Myometrial cell (primary cell): ENCODE measurements around the gene CNTNAP1. TPM values are rescaled to one million over a fixed set of nuclear protein-coding genes. Genes with fewer than 3 reads are reported as not detected.

Experiments used
- total RNA-seq: library from RNA; depleted of rRNA; stranded (reverse); fragments of >200 nt; gene quantifications from 2 replicates; pipeline ENCODE4 v1.2.3, GENCODE V29; 2015

Gene CNTNAP1
- total RNA-seq = 32.8 and 36.9 TPM in 2 replicates

GRCh38 chr17:42681976-42682721 lies at the start of gene CNTNAP1:
TSS of gene CNTNAP1 (plus strand) at chr17:42682531. CDS start at chr17:42682830, 299 bp downstream.

GRCh38 chr17:42659079-42659931 lies 23.0 kb upstream of the CNTNAP1 start, which contains the start of gene TUBG2:
TSS of gene TUBG2 (plus strand) at chr17:42659284. CDS start at chr17:42659504, 220 bp downstream.

GRCh38 chr17:42676424-42677011 lies 5.8 kb upstream of the CNTNAP1 start, which contains the start of gene PLEKHH3:
TSS of gene PLEKHH3 (minus strand) at chr17:42676994. CDS start at chr17:42676563, 431 bp downstream.

GRCh38 chr17:42744806-42745617 lies 62.7 kb downstream of the CNTNAP1 start, which contains the start of gene EZH1:
TSS of gene EZH1 (minus strand) at chr17:42745040. CDS start at chr17:42728941, 16,099 bp downstream.

Other genes with a start within 250 kb of the CNTNAP1 start
- gene ATP6V0A1, start 223.7 kb upstream of the CNTNAP1 start, total RNA-seq = 21.3 and 25.7 TPM in 2 replicates
- 49.1 and 52.2 TPM in 2 replicates for gene NAGLU, start 146.3 kb upstream of the CNTNAP1 start, total RNA-seq
- gene HSD17B1, start 129.6 kb upstream of the CNTNAP1 start, total RNA-seq = 1.4 and 4.6 TPM in 2 replicates
- 36.5 and 57.4 TPM in 2 replicates for gene COASY, start 120.4 kb upstream of the CNTNAP1 start, total RNA-seq
- 38.6 and 61.4 TPM in 2 replicates for gene MLX, start 115.4 kb upstream of the CNTNAP1 start, total RNA-seq
- gene PSMC3IP, start 104.8 kb upstream of the CNTNAP1 start, total RNA-seq = 8.0 and 9.2 TPM in 2 replicates
- gene RETREG3, start 73.2 kb upstream of the CNTNAP1 start, total RNA-seq = 46.4 and 89.4 TPM in 2 replicates
- gene TUBG1, start 72.8 kb upstream of the CNTNAP1 start, total RNA-seq = 87.6 and 110 TPM in 2 replicates
- gene TUBG2, start 23.2 kb upstream of the CNTNAP1 start, total RNA-seq = 10.4 and 13.8 TPM in 2 replicates
- 20.5 and 27.8 TPM in 2 replicates for gene PLEKHH3, start 5.5 kb upstream of the CNTNAP1 start, total RNA-seq
- 22.2 and 27.1 TPM in 2 replicates for gene CCR10, start 688 bp upstream of the CNTNAP1 start, total RNA-seq
- gene EZH1, start 62.5 kb downstream of the CNTNAP1 start, total RNA-seq = 9.6 and 12.7 TPM in 2 replicates
- 1.9 and 5.5 TPM in 2 replicates for gene RAMP2, start 78.7 kb downstream of the CNTNAP1 start, total RNA-seq
- 128 and 142 TPM in 2 replicates for gene VPS25, start 90.9 kb downstream of the CNTNAP1 start, total RNA-seq
- gene WNK4, start 98.1 kb downstream of the CNTNAP1 start, total RNA-seq = 12.7 and 13.6 TPM in 2 replicates
- gene COA3, start 116.2 kb downstream of the CNTNAP1 start, total RNA-seq = 60.8 and 72.4 TPM in 2 replicates
- gene CNTD1, start 116.3 kb downstream of the CNTNAP1 start, total RNA-seq = 0.58 TPM in 1 of 2 replicates, not detected in the other
- gene BECN1, start 141.8 kb downstream of the CNTNAP1 start, total RNA-seq = 69.2 and 128 TPM in 2 replicates
- 85.0 and 123 TPM in 2 replicates for gene PSME3, start 150.9 kb downstream of the CNTNAP1 start, total RNA-seq
- under 0.01 and 0.29 TPM in 2 replicates for gene AOC2, start 162.0 kb downstream of the CNTNAP1 start, total RNA-seq
- not detected in 2 replicates for gene AOC3, start 168.7 kb downstream of the CNTNAP1 start, total RNA-seq
- not detected in 2 replicates for gene G6PC1, start 218.3 kb downstream of the CNTNAP1 start, total RNA-seq